Heart right ventricle (tissue), 16 donors: ENCODE data around the gene IQSEC1. TPM values are rescaled to one million over a fixed set of nuclear protein-coding genes. Genes with fewer than 3 reads are reported as not detected.

Experiments
- ATAC-seq, 8 donors: fragments of 200-7000 bp; cut with Tn5 transposase; one replicate each; pipeline ENCODE4 v1.9.1; 2020; ENCODE audit warnings: mild to moderate bottlenecking in 8 of 8, moderate library complexity in 8 of 8, moderate number of reproducible peaks in 1 of 8
- DNase-seq, 2 donors: peaks; one replicate each; pipeline ENCODE4 v3.0.0-alpha.2; 2020
- H3K27ac ChIP-seq, 10 donors: fragments of 200-600 bp; sonication (generic) in 2 of 10; one replicate each; pipeline versions ENCODE4 v1.5.0 to v1.8.0; 2020 to 2022; ENCODE audit warnings: mild to moderate bottlenecking in 3 of 10
- H3K27me3 ChIP-seq, 7 donors: fragments of 200-600 bp; one replicate each; pipeline ENCODE4 v1.8.0; 2021 to 2022; ENCODE audit warnings: mild to moderate bottlenecking in 2 of 7
- H3K36me3 ChIP-seq, 9 donors: fragments of 200-600 bp; sonication (generic) in 1 of 9; one replicate each; pipeline versions ENCODE4 v1.5.0 to v1.8.0; 2020 to 2022; ENCODE audit warnings: mild to moderate bottlenecking in 2 of 9
- H3K4me1 ChIP-seq, 9 donors: fragments of 200-600 bp; sonication (generic) in 1 of 9; one replicate each; pipeline versions ENCODE4 v1.5.0 to v1.8.0; 2020 to 2022; ENCODE audit warnings: mild to moderate bottlenecking in 4 of 9
- H3K4me3 ChIP-seq, 10 donors: fragments of 200-600 bp; sonication (generic) in 2 of 10; one replicate each; pipeline versions ENCODE4 v1.5.0 to v1.8.0; 2020 to 2022; ENCODE audit warnings: mild to moderate bottlenecking in 7 of 10, moderate library complexity in 2 of 10
- H3K9me3 ChIP-seq, 11 donors: fragments of 200-600 bp in 10 of 11; sonication (generic) in 2 of 11; one replicate each; pipeline versions ENCODE4 v1.5.0 to v1.8.0; 2013 to 2022; ENCODE audit warnings: mild to moderate bottlenecking in 2 of 11, control low read depth in 1 of 11, moderate library complexity in 1 of 11
- whole genome bisulfite sequencing, 2 donors: extraction: QIAGEN DNeasy Blood & Tissue Kit; methylation state at CpG; one replicate each; pipeline ENCODE4 v1.1.7; 2013; ENCODE audit warnings: inconsistent platforms in 1 of 2; 5-methylcytosine and 5-hydroxymethylcytosine counted together
- intact Hi-C, 10 donors: fragments of 100-400 bp; cut with DNase I; formaldehyde crosslinking; loops; one replicate each; pipeline versions ENCODE4 v1.11.1 to v1.14.2; 2022
- polyA plus RNA-seq, 2 donors: library from polyadenylated mRNA; stranded (reverse); fragments of 200-250 nt; gene quantifications; one replicate each; pipeline ENCODE4 v1.2.3, GENCODE V29; 2013
- total RNA-seq, 10 donors: library from RNA; stranded (reverse); fragmentation: NEBNext Ultra II Directional in 3 of 10; extraction: Animal tissue kit (Norgen Biotek cat#: 25700) in 3 of 10; gene quantifications; one replicate each; pipeline versions ENCODE4 v1.2.1 to v1.2.4, GENCODE V29; 2021 to 2023
- TF ChIP-seq, protein P1 (sequence below), 9 donors: fragments of 200-600 bp; sonication (generic) in 2 of 9; IDR thresholded peaks; one replicate each; pipeline versions ENCODE4 v1.5.0 to v1.8.0; 2021 to 2022; ENCODE audit warnings: antibody characterized with exemption in 9 of 9, mild to moderate bottlenecking in 5 of 9, moderate library complexity in 1 of 9
- donor health status: Arrhythmogenic right ventricular cardiomyopathy.
- donor health status: ischemic (EF 13 %, LVEDD 7.1; RV severe dilation, severe dysfunction).
- donor health status: healthy with polysubstance abuse.
- donor health status: DM: no; HTN: yes; CAD: no.
- donor health status: DM: no; HTN: no; CAD: no.
- donor health status: ischemic (EF 25% LVEDD 6.9; RV normal size, moderate dysfunction).
- donor health status: ischemic (EF 25% LVEDD 5.7; RV mildly dilated, moderate dysfunction).
- donor health status: healthy.
- donor health status: DM: yes; HTN: yes; CAD: no.
- donor health status: Ischemic cardiomyopathy.
- donor health status: ischemic (EF 35%, LVEDD 5.7; RV mildly dilated, moderate dysfunction).
- donor health status: nonischemic (EF 11% LVEDD 7.7; RV severe dilation, severe dysfunction).
- donor health status: DM: yes; HTN: yes; CAD: no.
- donor health status: PGD.
- donor health status: ischemic (EF 29% LVEDD 5.4; RV normal size, mild dysfunction).
- donor health status: nonischemic (EF 23%, LVEDD 6.1; RV moderate dilation, normal function).

The IQSEC1 gene
- total and polyA plus RNA-seq, 12 donors = 13.1 to 73.9 (median 60.4) TPM

DNA sequence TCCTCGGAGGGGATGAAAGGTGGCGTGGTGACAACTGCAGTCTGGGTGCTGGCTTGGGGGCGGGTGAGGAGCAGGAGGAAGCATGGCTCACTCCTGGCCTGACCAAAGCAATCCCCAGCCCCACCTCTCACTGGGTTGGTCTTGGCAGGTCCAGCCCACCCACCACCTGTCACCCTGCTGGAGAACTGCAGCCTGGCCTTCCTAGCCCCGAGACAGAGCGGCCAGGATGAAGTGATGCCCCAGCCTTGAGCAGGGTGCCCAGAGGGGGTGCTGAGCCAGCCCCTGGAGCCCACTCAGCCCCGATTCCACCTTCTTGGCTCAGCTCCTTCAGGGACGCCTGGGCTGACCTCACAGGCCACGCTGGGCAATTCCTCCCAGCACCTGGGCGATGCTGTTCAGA lies 89.9 kb downstream of the IQSEC1 start:
- ATAC-seq (peak in 1 of 8 donors; percentile 14), DNase-seq (no peak)
- 83 to 85% methylated on average over 9 of the region's 9 CpGs for WGBS, 2 donors
- peaks cover 0 to 34% (median 0%) of the 10 kb centered on the region in 9 donors for H3K36me3 ChIP-seq
- no peaks in the 10 kb centered on the region for H3K27me3 ChIP-seq
- H3K9me3 ChIP-seq = no peaks in the 10 kb centered on the region
- peaks cover 4 to 57% (median 33%) of the 10 kb centered on the region in 9 donors for H3K4me1 ChIP-seq
- intact Hi-C loops = loop anchor here (5.0 to 10.0 kb wide), 9 partner anchors 49 to 119 kb away; no protein-coding TSS in a partner anchor
- TF ChIP-seq, protein P1, sequence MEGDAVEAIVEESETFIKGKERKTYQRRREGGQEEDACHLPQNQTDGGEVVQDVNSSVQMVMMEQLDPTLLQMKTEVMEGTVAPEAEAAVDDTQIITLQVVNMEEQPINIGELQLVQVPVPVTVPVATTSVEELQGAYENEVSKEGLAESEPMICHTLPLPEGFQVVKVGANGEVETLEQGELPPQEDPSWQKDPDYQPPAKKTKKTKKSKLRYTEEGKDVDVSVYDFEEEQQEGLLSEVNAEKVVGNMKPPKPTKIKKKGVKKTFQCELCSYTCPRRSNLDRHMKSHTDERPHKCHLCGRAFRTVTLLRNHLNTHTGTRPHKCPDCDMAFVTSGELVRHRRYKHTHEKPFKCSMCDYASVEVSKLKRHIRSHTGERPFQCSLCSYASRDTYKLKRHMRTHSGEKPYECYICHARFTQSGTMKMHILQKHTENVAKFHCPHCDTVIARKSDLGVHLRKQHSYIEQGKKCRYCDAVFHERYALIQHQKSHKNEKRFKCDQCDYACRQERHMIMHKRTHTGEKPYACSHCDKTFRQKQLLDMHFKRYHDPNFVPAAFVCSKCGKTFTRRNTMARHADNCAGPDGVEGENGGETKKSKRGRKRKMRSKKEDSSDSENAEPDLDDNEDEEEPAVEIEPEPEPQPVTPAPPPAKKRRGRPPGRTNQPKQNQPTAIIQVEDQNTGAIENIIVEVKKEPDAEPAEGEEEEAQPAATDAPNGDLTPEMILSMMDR (IDR thresholded peaks at IDR 0.05) = no peak
- no peak overlapping the region for H3K4me3 ChIP-seq
- H3K27ac ChIP-seq = no peak overlapping the region

DNA sequence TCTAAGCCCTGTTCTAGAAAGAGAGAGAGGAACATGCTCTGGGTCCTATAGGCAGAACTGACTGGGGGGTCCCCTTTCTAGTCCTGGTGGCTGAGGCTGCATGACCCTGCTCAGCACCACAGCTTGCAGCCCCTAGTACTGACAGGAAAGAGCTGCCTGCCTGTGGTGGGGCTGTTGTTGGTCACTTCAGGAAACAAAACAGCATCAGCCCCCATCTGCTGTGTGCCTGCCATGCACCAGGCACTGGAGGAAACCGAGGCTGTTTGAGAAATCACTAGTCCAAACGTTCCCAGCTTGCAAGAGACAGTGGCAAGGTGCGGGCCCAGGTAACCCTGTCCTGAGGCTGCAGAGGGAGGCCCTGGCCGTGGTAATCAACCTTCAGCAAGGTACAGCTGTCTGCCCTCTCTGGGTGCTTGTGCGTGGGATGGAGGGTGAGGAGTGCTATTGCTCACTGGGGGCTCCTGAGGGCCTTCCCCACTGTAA lies 90.6 kb downstream of the IQSEC1 start:
- TF ChIP-seq, protein P1 (IDR thresholded peaks at IDR 0.05) = no peak
- Histone ChIP-seq H3K27me3 (no peaks in the 10 kb centered on the region), H3K4me1 (peaks cover 4 to 54% (median 27%) of the 10 kb centered on the region in 9 donors), H3K4me3 (no peak overlapping the region), H3K36me3 (peaks cover 0 to 39% (median 0%) of the 10 kb centered on the region in 9 donors), H3K9me3 (no peaks in the 10 kb centered on the region), H3K27ac (no peak overlapping the region)
- no peak for ATAC-seq
- no peak for DNase-seq
- WGBS, 2 donors = 75 to 81% methylated on average over 5 of the region's 5 CpGs
- intact Hi-C loops = loop anchor here (5.0 to 10.0 kb wide), 9 partner anchors 48 to 118 kb away; no protein-coding TSS in a partner anchor

DNA sequence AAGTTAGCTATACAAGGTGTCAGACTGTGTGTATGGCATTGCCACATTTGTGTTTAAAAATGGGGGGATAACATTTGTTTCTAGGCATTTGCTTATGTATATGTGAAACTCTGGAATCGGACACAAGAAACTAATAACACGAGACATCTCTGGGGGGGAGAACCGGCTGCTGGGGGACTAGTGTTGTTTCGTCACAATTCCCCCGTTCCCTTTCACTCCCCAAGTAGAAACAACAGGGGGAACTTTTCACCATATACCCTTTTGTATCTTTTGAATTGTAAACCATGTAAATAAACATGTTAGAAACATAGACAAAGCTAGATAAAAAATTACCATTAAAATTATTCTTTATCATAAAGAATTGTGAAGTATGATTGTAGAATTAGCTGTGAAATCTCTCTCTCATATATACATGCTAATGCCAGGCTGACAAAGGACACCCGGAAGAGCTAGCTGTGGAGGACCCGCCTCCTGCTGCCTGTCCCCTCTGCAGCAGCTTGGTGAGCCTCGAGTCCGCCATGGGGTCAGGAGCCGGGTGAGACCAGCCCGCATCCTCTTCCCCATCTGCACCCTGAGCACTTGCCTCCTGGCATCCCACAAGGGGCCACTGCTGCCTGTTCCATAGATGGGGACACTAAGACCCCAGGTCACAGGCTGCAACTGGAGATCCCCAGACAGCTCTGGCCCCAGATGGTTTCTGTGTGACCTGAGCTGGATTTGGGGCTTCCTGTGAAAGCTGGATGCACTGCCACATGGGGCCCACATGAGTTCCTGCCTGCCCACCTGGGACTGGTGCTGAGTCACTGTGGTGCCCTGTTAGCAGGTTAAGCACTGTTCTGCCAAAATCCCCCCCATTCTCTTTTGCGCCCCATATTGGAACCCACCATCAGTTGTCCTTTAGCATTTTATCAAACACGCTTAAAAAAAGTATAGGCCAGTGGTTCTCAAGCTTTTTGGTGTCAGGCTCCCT lies 91.6 kb downstream of the IQSEC1 start:
- H3K27ac ChIP-seq = no peak overlapping the region
- intact Hi-C loops = loop anchor here (5.0 to 10.0 kb wide), 9 partner anchors 47 to 117 kb away; no protein-coding TSS in a partner anchor
- TF ChIP-seq, protein P1 (IDR thresholded peaks at IDR 0.05) = no peak
- no peaks in the 10 kb centered on the region for H3K27me3 ChIP-seq
- peaks cover 0 to 38% (median 0%) of the 10 kb centered on the region in 9 donors for H3K36me3 ChIP-seq
- ATAC-seq = no peak
- 87% methylated on average over 13 of the region's 13 CpGs for WGBS, 2 donors
- H3K9me3 ChIP-seq = no peaks in the 10 kb centered on the region
- H3K4me1 ChIP-seq = peaks cover 0 to 43% (median 22%) of the 10 kb centered on the region in 9 donors
- H3K4me3 ChIP-seq = no peak overlapping the region
- no peak for DNase-seq

DNA sequence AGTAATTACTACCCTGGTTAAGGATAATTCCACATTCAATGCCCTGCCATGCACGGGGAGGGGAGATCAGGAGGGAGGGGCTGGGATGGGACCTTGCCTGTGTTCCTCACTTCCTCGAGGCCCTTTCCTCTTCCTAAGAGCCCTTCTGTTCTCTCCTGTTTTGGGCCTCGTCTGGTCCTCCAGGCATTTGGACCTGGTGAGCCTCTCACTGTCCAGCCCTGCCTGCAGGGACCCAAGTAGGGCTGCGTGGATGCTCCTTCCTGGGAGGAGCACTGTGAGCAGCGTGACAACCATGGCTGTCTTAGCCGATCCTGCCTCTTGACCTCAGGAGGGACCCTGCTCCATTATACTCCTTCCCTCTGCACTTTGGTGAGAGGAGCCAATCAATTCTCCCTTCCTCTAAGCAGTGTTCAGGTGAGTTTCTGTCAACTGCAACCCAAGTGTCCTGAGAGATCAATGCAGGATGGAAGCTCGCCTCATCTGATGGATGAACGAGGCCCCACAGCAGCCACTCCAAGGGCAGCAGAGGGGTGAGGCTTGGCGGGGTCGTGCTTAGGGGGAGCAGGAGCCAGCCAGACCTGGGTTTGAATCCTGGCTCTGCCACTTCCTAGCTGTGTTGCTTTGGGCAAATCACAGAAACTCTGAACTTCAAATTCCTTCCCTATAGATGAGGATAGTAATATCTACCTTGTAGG lies 92.5 kb downstream of the IQSEC1 start:
- H3K4me3 ChIP-seq = no peak overlapping the region
- no peak overlapping the region for H3K27ac ChIP-seq
- intact Hi-C loops = loop anchor here (5.0 to 10.0 kb wide), 9 partner anchors 46 to 116 kb away; no protein-coding TSS in a partner anchor
- peaks cover 0 to 35% (median 20%) of the 10 kb centered on the region in 9 donors for H3K4me1 ChIP-seq
- TF ChIP-seq, protein P1 (IDR thresholded peaks at IDR 0.05) = no peak
- no peak for DNase-seq
- 79 to 82% methylated on average over 10 of the region's 10 CpGs for WGBS, 2 donors
- H3K36me3 ChIP-seq = peaks cover 0 to 34% (median 0%) of the 10 kb centered on the region in 9 donors
- H3K9me3 ChIP-seq = no peaks in the 10 kb centered on the region
- H3K27me3 ChIP-seq = no peaks in the 10 kb centered on the region
- no peak for ATAC-seq
